Body of pancreas (tissue), 4 donors: ENCODE results near the gene LAMB3.

Source experiments
- POLR2A ChIP-seq, 3 donors: fragments of 450-650 bp; IDR thresholded peaks; one replicate each; pipeline ENCODE4 v1.6.1; 2016; ENCODE audit warnings: antibody characterized with exemption in 3 of 3, mild to moderate bottlenecking in 2 of 3
- TF ChIP-seq, protein P1 (sequence below), 7 experiments: fragments of 450-650 bp in 4 of 7; fragments of 200-600 bp in 3 of 7; sonication (generic) in 3 of 7; IDR thresholded peaks; one replicate each; pipeline ENCODE4 v1.5.1; 2016 to 2019; ENCODE audit warnings: antibody characterized with exemption in 7 of 7

- TF ChIP-seq, protein P1, sequence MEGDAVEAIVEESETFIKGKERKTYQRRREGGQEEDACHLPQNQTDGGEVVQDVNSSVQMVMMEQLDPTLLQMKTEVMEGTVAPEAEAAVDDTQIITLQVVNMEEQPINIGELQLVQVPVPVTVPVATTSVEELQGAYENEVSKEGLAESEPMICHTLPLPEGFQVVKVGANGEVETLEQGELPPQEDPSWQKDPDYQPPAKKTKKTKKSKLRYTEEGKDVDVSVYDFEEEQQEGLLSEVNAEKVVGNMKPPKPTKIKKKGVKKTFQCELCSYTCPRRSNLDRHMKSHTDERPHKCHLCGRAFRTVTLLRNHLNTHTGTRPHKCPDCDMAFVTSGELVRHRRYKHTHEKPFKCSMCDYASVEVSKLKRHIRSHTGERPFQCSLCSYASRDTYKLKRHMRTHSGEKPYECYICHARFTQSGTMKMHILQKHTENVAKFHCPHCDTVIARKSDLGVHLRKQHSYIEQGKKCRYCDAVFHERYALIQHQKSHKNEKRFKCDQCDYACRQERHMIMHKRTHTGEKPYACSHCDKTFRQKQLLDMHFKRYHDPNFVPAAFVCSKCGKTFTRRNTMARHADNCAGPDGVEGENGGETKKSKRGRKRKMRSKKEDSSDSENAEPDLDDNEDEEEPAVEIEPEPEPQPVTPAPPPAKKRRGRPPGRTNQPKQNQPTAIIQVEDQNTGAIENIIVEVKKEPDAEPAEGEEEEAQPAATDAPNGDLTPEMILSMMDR (IDR thresholded peaks at IDR 0.05): no peak
- no peak for TF ChIP-seq POLR2A (IDR thresholded peaks at IDR 0.05)
Observed at GRCh38 chr1:209585672-209586071, 66.6 kb downstream of the LAMB3 start.
